GM21529 (cell line): ENCODE results near the gene WDFY4.

Experiments used
- ATAC-seq: cut with Tn5 transposase; IDR thresholded peaks from one replicate; pipeline ENCODE4 v1.9.1; 2021; ENCODE audit not compliant: unreplicated experiment

The WDFY4 gene

GRCh38 chr10:48740015-48740707, 55.5 kb downstream of the WDFY4 start:
- no peak for ATAC-seq

- no peak for ATAC-seq
Measured at GRCh38 chr10:48740988-48741387, 56.3 kb downstream of the WDFY4 start.

- no peak for ATAC-seq
Measured at GRCh38 chr10:48742891-48743860, 58.5 kb downstream of the WDFY4 start.

- ATAC-seq = peak; percentile 57
Measured at GRCh38 chr10:48744587-48744986, 59.9 kb downstream of the WDFY4 start.

- no peak for ATAC-seq
Measured at GRCh38 chr10:48745662-48746245, 61.1 kb downstream of the WDFY4 start.

GRCh38 chr10:48748573-48748972, 63.9 kb downstream of the WDFY4 start:
- peak; percentile 37 for ATAC-seq

- ATAC-seq = no peak
Measured at GRCh38 chr10:48749254-48749787, 64.6 kb downstream of the WDFY4 start.

- no peak for ATAC-seq
Measured at GRCh38 chr10:48750019-48750418, 65.3 kb downstream of the WDFY4 start.

GRCh38 chr10:48750991-48751390, 66.3 kb downstream of the WDFY4 start:
- no peak for ATAC-seq

- ATAC-seq = no peak
Measured at GRCh38 chr10:48751730-48752129, 67.1 kb downstream of the WDFY4 start.

- ATAC-seq = no peak
Measured at GRCh38 chr10:48758411-48758810, 73.7 kb downstream of the WDFY4 start.

GRCh38 chr10:48759113-48759901, 74.6 kb downstream of the WDFY4 start:
- ATAC-seq = peak; percentile 95

- no peak for ATAC-seq
Measured at GRCh38 chr10:48760983-48761382, 76.3 kb downstream of the WDFY4 start.

- ATAC-seq = no peak
Measured at GRCh38 chr10:48762064-48763042, 77.7 kb downstream of the WDFY4 start.

- no peak for ATAC-seq
Measured at GRCh38 chr10:48763403-48763965, 78.8 kb downstream of the WDFY4 start.

GRCh38 chr10:48764486-48764885, 79.8 kb downstream of the WDFY4 start:
- no peak for ATAC-seq

- no peak for ATAC-seq
Measured at GRCh38 chr10:48765039-48765438, 80.4 kb downstream of the WDFY4 start.

GRCh38 chr10:48765527-48765926, 80.9 kb downstream of the WDFY4 start:
- ATAC-seq = no peak
